K562 (cell line): ENCODE results near the gene PDCD1. TPM values are rescaled to one million over a fixed set of nuclear protein-coding genes. Genes with fewer than 3 reads are reported as not detected.
A peak's percentile ranks its signal among the peaks of the same experiment; 100 is the strongest.

Experiments
- C11orf30 ChIP-seq: fragments of 450-650 bp; IDR thresholded peaks from 2 replicates; pipeline ENCODE4 v1.6.1; 2016; ENCODE audit warnings: low read depth, mild to moderate bottlenecking
- CREM ChIP-seq: IDR thresholded peaks from 2 replicates; pipeline ENCODE4 v1.6.1; 2014; ENCODE audit warnings: antibody characterized with exemption, low read depth
- E2F6 ChIP-seq, 2 experiments: IDR thresholded peaks; 2 replicates each; pipeline ENCODE4 v1.6.1; 2011; ENCODE audit warnings: borderline replicate concordance in 1 of 2, control low read depth in 1 of 2, low read depth in 1 of 2, low read length in 1 of 2, mild to moderate bottlenecking in 1 of 2, mixed read lengths in 1 of 2, moderate library complexity in 1 of 2; ENCODE audit not compliant: insufficient read depth in 1 of 2, insufficient read length in 1 of 2, poor library complexity in 1 of 2, severe bottlenecking in 1 of 2; ENCODE audit errors: extremely low read depth in 1 of 2
- FOS ChIP-seq: IDR thresholded peaks from 3 replicates; pipeline ENCODE4 v1.6.1; 2011; ENCODE audit not compliant: insufficient read length; ENCODE audit errors: extremely low read depth
- FOXM1 ChIP-seq, 2 experiments: fragments of 450-650 bp in 1 of 2; sonication (generic) in 1 of 2; formaldehyde crosslinking in 1 of 2; IDR thresholded peaks; 2 replicates each; pipeline versions ENCODE4 v1.6.1 to v1.9.0; 2017 to 2022; ENCODE audit warnings: low read depth in 2 of 2, mild to moderate bottlenecking in 2 of 2, missing genetic modification reagents in 1 of 2, moderate library complexity in 1 of 2
- FOXP1 ChIP-seq: sonication (generic); formaldehyde crosslinking; IDR thresholded peaks from 2 replicates; pipeline ENCODE4 v1.8.0; 2022; ENCODE audit warnings: mild to moderate bottlenecking, missing genetic modification reagents
- HDAC1 ChIP-seq, 2 experiments: fragments of 450-650 bp; IDR thresholded peaks; 2 replicates each; pipeline ENCODE4 v1.6.1; 2016 to 2017; ENCODE audit warnings: inconsistent platforms in 1 of 2, mild to moderate bottlenecking in 1 of 2, moderate library complexity in 1 of 2
- HDAC2 ChIP-seq: fragments of 450-650 bp; IDR thresholded peaks from 2 replicates; pipeline ENCODE4 v1.6.1; 2016; ENCODE audit warnings: mild to moderate bottlenecking
- HMBOX1 ChIP-seq: sonication (generic); IDR thresholded peaks from 2 replicates; pipeline ENCODE4 v1.6.1; 2016
- KDM1A ChIP-seq, 2 experiments: fragments of 450-650 bp; IDR thresholded peaks; 2 replicates each; pipeline ENCODE4 v1.6.1; 2016; ENCODE audit warnings: mild to moderate bottlenecking in 2 of 2
- L3MBTL2 ChIP-seq: fragments of 450-650 bp; IDR thresholded peaks from 2 replicates; pipeline ENCODE4 v1.6.1; 2016; ENCODE audit warnings: mild to moderate bottlenecking, moderate library complexity
- MAFF ChIP-seq: IDR thresholded peaks from 2 replicates; pipeline ENCODE4 v1.6.1; 2012; ENCODE audit warnings: low read length, improper control_type of control experiment
- NFE2L1 ChIP-seq: fragments of 450-650 bp; IDR thresholded peaks from 2 replicates; pipeline ENCODE4 v1.6.1; 2016; ENCODE audit warnings: missing genetic modification characterization, low read depth, mild to moderate bottlenecking, missing compliant biosample characterization, moderate library complexity, borderline replicate concordance
- NFXL1 ChIP-seq: fragments of 450-650 bp; formaldehyde crosslinking; IDR thresholded peaks from 2 replicates; pipeline ENCODE4 v1.4.0; 2021; ENCODE audit warnings: mild to moderate bottlenecking
- NR2C2 ChIP-seq, 2 experiments: fragments of 200-800 bp in 1 of 2; sonication (Bioruptor generic) in 1 of 2; sonication (generic) in 1 of 2; formaldehyde crosslinking in 1 of 2; IDR thresholded peaks; 2 replicates each; pipeline versions ENCODE4 v1.6.1 to v1.8.0; 2016 to 2022; ENCODE audit warnings: mild to moderate bottlenecking in 1 of 2, missing compliant biosample characterization in 1 of 2, missing genetic modification characterization in 1 of 2, missing genetic modification reagents in 1 of 2
- POLR2H ChIP-seq: IDR thresholded peaks from 2 replicates; pipeline ENCODE4 v1.6.1; 2016; ENCODE audit warnings: missing genetic modification characterization, low read depth, mild to moderate bottlenecking, control low read depth, missing compliant biosample characterization, moderate library complexity
- SMAD3 ChIP-seq: fragments of 450-650 bp; formaldehyde crosslinking; conservative IDR thresholded peaks from 2 replicates; pipeline ENCODE4 v1.4.0; 2020; ENCODE audit warnings: mild to moderate bottlenecking
- SMARCE1 ChIP-seq: fragments of 450-650 bp; IDR thresholded peaks from 2 replicates; pipeline ENCODE4 v1.7.1; 2016; ENCODE audit warnings: mild to moderate bottlenecking
- ZNF134 ChIP-seq: fragments of 250-450 bp; sonication (Bioruptor Pico); conservative IDR thresholded peaks from 2 replicates; pipeline ENCODE4 v1.4.0; 2020
- ZNF175 ChIP-seq: fragments of 200-800 bp; sonication (Bioruptor generic); IDR thresholded peaks from 2 replicates; pipeline ENCODE4 v1.6.1; 2016; ENCODE audit warnings: low read depth, mild to moderate bottlenecking, missing genetic modification characterization, missing compliant biosample characterization
- ZNF609 ChIP-seq: sonication (generic); formaldehyde crosslinking; IDR thresholded peaks from 2 replicates; pipeline ENCODE4 v1.8.1; 2023; ENCODE audit warnings: missing genetic modification reagents, mild to moderate bottlenecking, borderline replicate concordance
- polyA plus RNA-seq, 8 experiments: library from polyadenylated mRNA; depleted of rRNA in 4 of 8; stranded (reverse) in 5 of 8; unstranded in 3 of 8; fragments of >200 nt; fragmentation: Nextera tagmentation in 2 of 8; fragmentation: Illumina TruSeq in 1 of 8; extraction: Ambion mirVana in 2 of 8; extraction: Trizol in 1 of 8; gene quantifications; 2 replicates each; pipeline versions ENCODE4 v1.2.1 to v1.2.3, GENCODE V29; 2011 to 2014; ENCODE audit warnings: inconsistent platforms in 1 of 8, missing spikeins in 1 of 8
- total RNA-seq, 7 experiments: library from RNA; depleted of rRNA in 6 of 7; stranded (reverse); fragments of >200 nt in 6 of 7; fragmentation: Illumina TruSeq in 2 of 7; extraction: Trizol in 2 of 7; gene quantifications; 2 replicates each; pipeline versions ENCODE4 v1.2.1 to v1.2.3, GENCODE V29; 2011 to 2021; ENCODE audit warnings: low replicate concordance in 1 of 7

Gene PDCD1
- total and polyA plus RNA-seq, 9 of the 15 experiments (the other 6 are each of a cell fraction or from before 2014, with no cell fraction given), result 0.15 to 2.5 (median 1.0) TPM; not detected in 2

- peak; percentile 34; the same call in 1 of the 2 replicates for TF ChIP-seq CREM
- no peak for TF ChIP-seq POLR2H (tag)
- TF ChIP-seq NFE2L1, result no peak
- peak; percentile 75 for TF ChIP-seq L3MBTL2
- no peak for TF ChIP-seq FOS
- TF ChIP-seq SMARCE1, result 0 out of 2 replicates have a peak, but pooled peaks have one; percentile 32
- peak; percentile 28 to 79 for TF ChIP-seq E2F6 (IDR thresholded peaks at IDR 0.05; ENCODE audit: borderline replicate concordance in 1 of 2, extremely low read depth in 1 of 2, insufficient read depth in 1 of 2, insufficient read length in 1 of 2, low read depth in 1 of 2, low read length in 1 of 2, poor library complexity in 1 of 2, severe bottlenecking in 1 of 2)
- TF ChIP-seq HMBOX1, result no peak
- TF ChIP-seq ZNF134 (CRISPR knock-in tag), result no peak
- no peak for TF ChIP-seq SMAD3 (CRISPR knock-in tag)
- peak in 1 of 2 experiments; percentile 84; a peak in 2 of 4 replicates for TF ChIP-seq HDAC1 (IDR thresholded peaks at IDR 0.05)
- TF ChIP-seq ZNF609, result no peak
- TF ChIP-seq NFXL1 (CRISPR knock-in tag), result no peak
- TF ChIP-seq HDAC2, result no peak; the same call in 1 of the 2 replicates
- no peak for TF ChIP-seq KDM1A (IDR thresholded peaks at IDR 0.05)
- no peak for TF ChIP-seq MAFF
- no peak for TF ChIP-seq C11orf30
- TF ChIP-seq FOXP1 (CRISPR knock-in tag), result no peak
- no peak for TF ChIP-seq ZNF175 (CRISPR knock-in tag)
- no peak for TF ChIP-seq NR2C2 (CRISPR knock-in tag; IDR thresholded peaks at IDR 0.05)
- no peak for TF ChIP-seq NR2C2 (tag; IDR thresholded peaks at IDR 0.05)
- TF ChIP-seq FOXM1 (IDR thresholded peaks at IDR 0.05; ENCODE audit: low read depth), result no peak
- TF ChIP-seq FOXM1 (CRISPR knock-in tag; IDR thresholded peaks at IDR 0.05; ENCODE audit: low read depth), result no peak
Measured at GRCh38 chr2:241882091-241882625, 23.5 kb upstream of the PDCD1 start (continued).
